NCI-H524 (cell line): ENCODE results near the gene ANAPC15.

Experiments
- DNase-seq, 2 experiments: peaks; one replicate each; lab custom pipeline; 2025; lab: John Stamatoyannopoulos, UW

Gene ANAPC15

DNA sequence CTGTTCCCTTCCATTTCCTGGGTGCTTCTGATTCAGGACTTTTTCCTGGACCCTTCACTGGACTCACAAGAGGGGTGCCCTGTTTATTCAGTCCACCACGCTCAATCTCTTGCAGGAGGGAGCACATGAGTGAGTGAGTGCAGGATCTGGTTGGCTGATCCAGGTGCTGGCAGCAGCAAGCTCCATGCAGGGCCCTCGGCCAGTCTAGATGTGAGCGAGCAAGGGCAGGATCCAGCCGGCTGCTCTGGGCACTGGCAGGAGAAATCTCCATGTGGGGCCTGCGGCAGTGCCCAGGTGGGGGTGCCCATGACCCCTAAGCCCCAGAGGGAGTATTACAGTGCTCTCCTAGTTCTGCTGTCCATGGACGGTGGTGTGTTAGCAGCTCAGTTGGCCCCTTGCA lies 11.6 kb upstream of the ANAPC15 start:
- no peak for DNase-seq

DNA sequence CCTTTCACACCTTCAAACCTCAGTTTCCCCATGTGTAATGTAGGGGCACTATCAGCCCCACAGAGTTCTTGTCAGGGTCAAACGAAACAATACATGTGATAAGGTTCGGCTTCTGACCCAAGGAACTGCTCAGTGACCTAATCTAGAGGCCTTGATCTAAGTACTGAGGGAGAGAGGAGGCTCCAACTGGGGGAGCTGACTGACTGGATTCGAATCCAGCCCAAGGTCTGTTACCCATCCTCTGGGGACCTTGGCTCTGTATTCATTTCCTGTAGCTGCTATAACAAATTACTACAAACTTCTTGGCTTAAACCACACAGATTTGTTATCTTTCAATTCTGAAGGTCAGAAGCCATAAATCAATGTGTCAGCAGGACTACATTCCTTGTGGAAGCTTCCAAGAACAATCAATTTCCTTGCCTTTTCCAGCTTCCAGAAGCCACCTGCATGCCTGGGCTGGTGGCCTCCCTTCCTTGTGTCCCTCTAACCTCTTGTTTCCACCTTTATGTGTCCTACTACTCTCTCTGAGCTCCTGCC lies 10.7 kb upstream of the ANAPC15 start:
- DNase-seq = no peak

DNA sequence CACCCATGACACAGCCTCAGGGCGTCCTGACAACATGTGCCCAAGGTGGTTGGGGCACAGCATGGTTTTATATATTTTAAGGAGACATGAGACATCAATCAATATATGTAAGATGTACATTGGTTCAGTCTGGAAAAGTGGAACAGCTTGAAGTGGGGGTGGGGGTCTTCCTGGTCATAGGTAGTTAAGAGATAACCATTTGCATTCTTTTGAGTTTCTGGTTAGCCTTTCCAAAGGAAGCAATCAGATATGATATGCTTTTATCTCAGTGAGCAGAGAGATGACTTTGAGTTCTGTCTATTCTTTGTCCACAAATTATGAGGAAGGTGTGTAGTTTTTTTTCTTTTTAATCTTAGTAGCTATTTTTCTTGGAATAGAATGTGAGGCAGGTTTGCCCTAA lies 10.1 kb upstream of the ANAPC15 start:
- no peak for DNase-seq

DNA sequence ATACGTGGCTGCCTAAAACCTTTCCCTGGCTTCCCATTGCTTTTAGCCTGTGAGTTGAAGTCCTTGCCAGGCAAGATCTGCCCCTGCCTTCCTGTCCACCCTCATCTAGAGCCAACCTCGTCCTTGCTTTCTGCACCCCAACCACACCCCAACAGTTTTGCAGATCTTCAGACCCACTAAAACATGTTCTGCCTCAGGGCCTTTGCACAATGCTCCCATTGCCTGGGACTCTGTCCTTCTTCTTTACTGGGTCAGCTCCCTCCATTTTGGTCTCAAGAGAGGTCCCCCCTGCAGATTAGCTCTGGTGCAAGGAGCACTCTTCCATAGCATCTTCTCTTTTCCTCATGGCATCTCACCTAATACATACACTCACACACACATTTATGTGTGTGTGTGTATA lies 8.4 kb upstream of the ANAPC15 start:
- DNase-seq = no peak

DNA sequence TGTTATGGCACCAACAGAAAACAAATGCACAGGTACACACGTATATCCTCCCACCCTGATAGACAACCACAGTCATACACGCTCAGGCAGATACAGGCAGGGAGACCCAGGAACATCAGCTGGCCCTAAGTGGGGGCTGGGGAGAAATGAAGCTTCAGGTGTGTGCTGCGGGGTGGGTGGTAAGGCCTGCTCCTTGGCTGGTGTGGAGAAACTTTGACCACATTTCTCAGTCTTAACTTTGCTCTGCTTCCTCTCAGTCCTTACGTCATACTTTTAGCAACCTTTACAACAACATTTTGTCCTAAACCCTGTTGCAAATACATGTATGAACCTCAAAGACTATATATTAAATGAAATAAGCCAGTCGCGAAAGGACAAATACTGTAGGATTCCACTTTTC lies 6.7 kb upstream of the ANAPC15 start:
- DNase-seq = no peak

DNA sequence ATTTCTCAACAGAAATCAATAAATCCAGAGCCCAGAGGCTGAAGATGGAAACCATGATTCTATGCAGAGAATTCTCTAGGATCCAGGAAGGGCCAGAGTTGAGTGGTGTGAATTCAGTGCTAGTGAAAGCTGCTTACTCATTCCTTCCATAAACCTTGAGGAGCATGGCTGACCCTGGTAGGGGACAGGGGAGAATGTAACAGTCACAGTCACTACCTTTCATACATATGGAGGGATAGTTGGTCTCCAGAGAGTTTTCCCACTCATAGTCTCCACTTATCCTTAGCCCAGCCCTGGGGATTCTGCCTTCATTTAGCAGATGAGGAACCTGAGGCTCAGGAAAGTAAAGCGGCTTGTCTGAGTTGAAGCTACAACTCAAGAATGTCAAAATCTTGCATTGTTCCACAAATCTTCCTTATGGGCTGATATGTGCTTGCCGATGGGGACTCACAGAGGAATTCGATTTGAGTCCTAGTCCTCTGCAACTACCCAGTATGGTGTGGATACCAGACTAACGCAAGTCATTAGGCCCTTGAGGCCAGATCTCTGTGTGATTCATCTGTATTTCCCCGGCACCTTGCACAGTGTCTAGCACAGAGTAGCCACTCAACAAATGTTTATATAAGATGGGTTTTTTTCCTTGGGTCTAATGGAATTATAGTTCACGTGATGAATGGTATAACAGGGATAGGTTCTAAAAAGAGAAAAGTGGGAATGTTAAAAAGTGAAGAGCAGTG lies 3.7 kb upstream of the ANAPC15 start:
- no peak for DNase-seq

DNA sequence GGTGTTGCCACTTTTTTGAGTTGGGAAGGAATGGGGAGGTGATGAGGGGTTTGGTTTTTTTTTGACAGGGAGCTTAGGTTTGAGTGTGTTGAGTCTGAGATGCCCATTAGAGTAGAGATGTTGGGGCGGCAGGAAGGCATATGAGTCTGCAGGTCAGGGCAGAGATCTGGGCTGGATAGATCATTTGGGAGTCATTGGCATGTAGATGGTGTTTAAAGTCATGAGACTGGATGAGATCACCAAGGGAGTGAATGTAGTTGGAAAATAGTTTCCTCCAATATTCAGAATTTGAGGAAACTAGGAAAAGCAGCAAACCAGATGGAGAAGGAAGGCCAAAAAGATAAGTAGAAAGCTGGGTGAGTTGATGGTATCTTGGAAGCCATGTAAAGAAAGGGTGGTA lies 2.1 kb upstream of the ANAPC15 start:
- no peak for DNase-seq

DNA sequence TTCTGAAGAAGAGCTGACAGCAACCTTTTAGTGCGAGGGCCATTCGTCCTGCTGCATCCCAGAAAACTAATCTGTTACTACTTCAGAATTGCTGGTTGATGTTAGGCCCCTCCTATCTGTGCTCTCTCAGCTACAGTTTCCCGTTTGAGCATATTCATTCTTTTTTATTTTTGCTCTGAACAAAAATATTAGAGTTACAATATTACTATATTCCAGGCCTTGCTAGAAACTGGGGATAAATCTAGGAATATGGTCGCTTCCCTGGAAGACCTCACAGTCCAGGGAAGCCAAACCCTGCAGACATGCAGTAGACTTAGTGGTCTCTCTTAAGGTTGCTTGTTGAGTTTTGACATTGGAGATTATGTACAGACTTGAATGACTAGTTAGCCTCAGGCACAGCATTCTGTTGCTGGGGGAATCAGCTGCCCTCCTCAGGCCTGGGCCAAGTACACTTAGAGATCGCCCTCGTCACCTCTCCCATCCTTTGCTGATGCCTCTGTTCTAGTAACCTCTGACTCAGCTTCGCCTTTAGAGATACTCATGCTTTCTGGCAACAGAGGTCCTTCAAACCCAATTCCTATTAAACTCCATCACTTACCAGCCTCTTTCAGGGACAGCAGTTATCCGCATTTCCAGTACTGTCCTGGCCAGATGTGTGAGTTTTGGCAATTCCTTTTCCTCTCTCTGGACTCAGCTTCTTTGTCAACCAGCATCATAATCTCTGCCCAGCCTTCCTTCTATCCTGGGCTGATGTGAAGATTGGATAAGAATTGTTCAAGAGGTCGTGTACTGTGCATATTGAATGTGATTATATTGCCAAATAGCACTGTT lies 698 bp upstream of the ANAPC15 start:
- DNase-seq = no peak

DNA sequence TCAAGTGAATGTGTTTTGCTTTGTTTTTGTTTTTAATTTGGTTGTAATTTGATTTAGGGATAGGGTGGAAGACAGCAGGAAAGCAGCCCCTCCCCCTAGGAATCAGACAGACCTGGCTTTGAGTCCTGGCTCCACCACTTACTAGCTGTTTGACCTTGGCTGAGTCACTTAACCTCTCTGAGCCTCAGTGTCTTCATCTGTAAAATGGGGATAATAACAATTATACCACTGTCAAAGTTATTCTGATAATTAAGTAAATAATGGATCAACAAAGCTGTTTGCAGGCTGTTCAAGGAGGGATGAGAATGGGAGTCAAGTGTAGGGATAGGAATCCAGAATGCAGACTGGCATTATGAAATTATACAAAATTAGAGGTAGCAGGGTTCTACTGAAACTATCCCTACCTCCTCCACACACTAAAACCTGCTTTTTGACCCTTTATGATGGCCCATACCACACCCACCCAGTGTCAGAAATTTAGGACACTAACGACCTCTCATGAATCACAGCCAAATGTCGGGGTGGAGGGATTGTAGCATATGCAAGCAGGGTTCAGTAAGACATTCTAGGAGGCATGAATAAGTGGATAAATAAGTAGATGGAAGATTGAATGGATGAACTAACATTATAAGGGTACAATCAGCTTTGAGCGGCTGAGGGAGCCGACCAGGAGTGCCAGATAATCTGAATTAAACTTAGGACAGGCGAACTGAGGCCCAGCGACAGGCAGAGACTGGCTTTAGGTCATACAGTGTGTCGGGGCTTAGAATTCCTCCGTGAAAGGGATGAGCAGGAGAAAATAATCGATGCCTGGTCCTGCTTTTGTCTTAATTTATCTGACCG lies 974 bp downstream of the ANAPC15 start:
- DNase-seq = no peak

DNA sequence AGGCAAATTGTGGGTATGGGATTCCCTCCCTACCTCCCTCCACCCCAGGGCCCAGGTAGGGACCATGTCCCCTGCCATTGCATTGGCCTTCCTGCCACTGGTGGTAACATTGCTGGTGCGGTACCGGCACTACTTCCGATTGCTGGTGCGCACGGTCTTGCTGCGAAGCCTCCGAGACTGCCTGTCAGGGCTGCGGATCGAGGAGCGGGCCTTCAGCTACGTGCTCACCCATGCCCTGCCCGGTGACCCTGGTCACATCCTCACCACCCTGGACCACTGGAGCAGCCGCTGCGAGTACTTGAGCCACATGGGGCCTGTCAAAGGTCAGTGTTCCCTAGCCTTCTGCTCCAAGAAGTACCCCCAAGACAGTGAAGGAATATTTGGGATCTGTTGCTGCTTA lies 6.6 kb downstream of the ANAPC15 start, which contains the start of gene TOMT:
TOMT (plus strand) TSS at position 37 of the 400 bp plus-strand sequence; CDS start at position 65, 28 bp downstream.
- DNase-seq = no peak

DNA sequence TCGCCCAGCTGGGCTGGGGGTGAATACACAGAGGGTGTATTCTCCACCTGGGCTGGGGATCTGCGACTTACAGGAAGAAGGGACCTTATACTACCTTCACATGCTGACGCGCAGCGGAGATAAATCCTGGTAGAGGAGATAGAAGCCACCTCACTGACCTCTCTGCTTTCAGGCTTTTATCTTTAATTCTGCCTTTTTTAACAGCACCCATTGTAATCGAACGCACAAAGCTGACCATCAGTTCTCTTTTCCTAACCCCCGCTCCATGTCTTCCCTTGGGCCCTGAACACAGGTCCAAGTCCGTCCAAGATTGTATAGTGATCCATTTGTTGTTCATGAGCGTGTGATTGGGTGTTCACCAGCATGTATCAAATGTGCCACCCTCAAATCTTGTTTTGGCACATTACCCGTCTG lies 8.7 kb downstream of the ANAPC15 start:
- no peak for DNase-seq

DNA sequence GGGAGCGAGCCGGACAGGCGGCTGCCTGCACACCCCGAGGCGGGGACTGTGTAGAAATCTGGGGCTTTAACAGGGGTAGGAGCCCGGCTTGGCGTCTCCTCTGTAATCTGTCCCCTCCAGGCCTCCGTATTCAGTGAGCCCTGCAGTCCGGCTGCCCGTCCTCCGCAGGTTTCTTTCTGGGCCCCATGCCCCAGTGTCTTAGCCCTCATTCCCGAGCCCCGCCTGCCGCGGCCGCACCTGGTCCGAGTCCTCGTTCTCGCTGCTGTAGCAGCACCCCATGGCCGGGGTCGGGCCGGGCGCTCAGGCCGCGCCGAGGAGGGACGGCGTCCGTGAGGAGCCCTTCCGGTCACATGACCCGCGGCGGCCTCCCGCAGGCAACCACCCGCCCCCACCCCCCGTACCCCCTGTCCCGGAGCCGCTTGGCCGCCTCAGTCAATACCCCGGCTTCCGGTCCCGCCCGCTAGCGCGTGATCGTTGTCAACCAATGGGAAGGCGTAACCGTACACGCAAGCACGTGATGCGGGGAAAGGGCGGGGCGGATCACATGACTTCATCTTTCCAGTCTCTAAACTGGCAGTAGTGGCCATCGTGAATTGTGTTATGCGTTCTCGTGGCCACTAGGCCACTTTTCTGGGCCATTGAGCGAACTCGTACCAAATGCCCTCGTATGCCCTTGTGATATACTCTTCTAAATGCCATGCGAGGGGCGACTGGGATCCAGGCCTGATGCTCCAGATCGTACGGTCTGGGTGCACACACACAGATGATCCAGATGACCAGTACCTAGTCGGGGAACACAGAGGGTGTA lies 9.3 kb downstream of the ANAPC15 start, which contains the start of gene LAMTOR1:
LAMTOR1 (minus strand) TSS at position 352 of the 808 bp plus-strand sequence; CDS start at position 279, 73 bp downstream.
- peak; percentile 96 to 98 for DNase-seq

DNA sequence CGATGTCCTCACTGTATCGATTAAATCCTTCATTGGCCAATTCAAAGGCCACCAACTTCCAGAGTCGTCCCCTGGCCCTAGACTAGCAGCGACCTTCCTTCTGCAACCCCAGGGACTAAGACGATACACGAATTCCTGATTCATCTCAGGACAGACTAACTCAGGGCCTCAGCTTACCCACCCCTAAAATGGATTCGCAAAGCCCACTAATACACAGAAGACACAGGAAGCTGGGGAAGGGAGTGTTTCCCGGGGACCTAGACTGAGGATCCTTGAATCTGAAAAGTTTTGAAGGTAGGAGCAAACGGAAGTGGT lies 9.9 kb downstream of the ANAPC15 start:
- no peak for DNase-seq

DNA sequence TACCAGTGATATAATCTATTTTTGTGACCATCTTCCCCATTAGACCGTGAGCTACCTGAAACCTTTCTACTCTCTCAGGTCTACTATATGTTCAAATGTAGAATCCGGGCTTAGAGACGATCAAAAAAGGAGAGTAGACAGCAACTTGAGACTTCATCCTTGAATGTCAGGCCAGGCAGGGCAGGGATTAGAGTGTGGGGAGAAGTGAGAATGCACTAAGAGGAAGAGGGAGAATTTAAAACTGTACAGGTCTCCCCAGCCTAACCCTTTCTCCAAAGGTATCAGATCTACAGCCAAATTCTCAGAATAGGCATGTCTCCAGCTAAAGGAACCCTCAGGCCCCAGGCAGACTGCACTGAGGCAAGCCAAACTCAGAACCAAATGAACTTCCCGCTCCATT lies 10.3 kb downstream of the ANAPC15 start:
- no peak for DNase-seq

DNA sequence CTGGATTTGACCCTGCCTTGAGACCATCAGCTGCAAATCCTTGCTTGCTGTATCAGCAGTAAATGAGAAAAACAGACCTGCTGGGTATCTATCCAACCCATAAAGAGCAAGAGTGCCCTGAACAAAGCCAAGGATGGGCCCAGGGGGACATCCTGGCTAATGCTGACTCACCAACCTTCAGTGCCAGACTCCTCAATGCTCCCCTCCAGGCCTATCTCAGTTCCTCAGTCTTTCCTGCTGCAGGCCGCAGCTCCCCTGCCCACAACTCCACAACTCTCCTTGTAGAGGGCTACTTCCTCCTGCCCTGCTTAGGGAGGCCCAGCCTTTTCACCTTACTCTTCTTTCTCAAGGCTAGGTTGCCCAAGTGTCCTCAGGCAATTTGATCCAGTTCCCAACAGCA lies 12.0 kb downstream of the ANAPC15 start:
- DNase-seq = no peak

DNA sequence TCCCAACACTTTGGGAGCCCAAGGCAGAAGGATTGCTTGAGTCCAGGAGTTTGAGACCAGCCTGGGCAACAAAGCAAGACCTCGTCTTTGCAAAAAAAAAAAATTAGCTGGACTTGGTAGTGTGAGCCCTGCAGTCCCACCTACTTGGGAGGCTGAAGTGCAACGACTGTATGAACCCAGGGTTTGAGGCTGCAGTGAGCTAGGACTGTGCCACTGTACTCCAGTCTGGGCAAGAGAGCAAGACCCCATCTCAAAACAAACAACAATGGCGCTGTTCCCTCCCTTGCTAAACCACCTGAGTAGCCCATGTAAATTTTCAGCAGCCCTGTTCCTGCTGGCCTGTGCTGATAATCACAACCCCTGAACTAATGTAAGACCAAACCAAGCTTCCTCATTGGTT lies 12.5 kb downstream of the ANAPC15 start:
- no peak for DNase-seq

DNA sequence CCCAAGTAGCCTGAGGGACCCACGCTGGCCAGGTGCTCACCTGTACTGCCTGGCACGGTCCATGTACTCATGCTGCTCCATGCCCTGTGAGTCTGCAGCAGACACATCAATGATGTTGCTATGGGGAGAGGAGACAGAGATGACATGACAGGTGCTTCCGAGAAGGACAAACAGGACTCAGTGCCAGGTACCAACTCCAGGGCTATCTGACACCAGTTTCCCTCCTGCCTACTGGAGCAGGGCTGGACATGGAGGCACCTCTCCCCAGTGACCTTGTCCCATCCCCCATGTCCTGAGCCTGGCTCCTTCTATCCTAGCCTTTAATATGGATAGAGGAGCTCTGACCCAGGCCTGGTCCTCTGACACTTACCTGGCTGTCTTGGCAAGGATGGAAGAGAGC lies 13.8 kb downstream of the ANAPC15 start:
- DNase-seq = no peak

DNA sequence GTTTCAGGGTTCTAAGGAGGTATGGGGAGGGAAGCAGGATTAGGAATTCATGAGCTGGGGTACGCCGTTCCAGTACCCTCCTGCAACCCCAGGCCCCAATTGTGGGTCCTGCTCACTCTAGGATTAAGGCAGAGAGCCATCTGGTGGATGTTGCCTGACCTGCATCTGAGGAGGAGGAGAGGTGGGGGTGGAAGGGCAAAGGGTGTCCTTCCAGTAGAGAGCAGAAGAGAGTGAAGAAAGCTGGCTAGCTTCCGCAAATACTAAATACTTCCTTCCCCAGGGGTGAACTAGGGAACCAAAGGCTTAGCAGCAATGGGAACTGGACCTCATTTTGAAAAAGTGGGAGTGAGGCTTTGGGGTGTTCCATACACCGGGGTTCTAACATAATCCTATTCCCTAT lies 21.2 kb downstream of the ANAPC15 start:
- peak; percentile 7 to 58 for DNase-seq

DNA sequence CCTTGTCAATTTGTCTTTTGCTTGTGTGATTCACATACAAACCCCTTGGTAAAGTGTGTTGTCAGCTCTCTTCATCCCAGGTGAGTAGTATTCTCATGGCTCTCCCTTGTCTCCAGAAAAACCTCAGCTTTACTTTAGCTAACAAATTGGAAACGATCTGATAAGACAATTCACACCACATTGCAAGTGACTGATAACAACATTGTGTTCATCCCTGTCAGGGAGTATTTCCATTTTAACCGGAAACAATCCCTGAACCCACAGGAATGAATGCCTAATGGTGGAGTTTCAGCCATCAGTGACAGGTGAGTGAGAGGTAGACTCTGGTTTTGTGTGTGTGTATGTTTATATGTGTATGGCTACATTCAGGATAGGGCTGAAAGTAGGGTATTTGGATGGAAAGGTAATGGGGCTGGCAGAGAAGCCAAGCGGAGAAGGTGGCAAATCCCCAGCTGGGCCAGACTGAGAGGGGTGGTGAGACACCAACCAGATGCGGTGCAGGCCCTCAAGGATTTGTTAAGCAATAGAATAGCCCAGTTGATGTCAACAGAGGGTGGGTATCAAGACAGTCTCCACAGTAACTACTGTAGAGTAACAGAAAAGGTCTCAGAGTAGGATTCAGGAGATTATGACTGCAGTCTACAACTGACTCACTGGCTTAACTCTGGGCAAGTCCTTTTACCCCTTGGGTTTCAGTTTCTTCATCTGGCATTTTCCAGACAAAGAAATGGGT lies 24.3 kb downstream of the ANAPC15 start:
- no peak for DNase-seq

DNA sequence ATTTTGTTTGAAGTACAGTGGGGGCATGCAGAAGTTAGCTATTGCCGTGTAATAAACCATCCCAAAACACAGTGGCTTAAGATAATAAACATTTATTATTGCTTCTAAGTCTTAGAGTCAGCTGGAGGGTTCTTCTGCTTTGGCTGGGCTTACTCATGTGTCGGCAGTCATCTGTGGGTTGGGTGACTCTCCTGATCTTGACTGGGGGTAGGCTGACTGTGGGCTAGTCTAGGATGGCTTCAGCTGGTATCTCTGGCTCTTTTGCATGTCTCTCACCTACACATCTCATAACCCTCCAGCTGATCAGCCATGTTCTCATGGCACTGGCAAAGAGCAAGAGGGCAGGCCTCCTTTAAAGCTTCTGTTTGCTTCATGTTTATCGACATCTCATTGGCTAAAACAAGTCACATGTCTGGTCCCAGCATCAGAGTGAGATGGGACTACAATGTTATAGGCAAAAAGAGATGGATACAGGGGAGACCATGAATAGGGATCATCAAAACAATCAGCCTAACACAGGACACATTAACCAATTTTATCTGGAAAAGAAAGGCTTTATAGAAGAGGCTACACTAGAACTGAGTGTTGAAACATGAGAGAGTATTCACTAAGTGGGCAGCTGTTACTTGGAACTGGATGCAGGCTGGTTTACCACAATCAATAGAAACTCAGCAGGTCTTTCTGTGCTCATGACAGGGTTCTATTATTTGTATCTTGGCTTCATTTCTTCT lies 26.7 kb downstream of the ANAPC15 start:
- DNase-seq = peak in 1 of 2 experiments; percentile 21
